ENCODE measurements around the gene HAPSTR1. TPM values are rescaled to one million over a fixed set of nuclear protein-coding genes. Genes with fewer than 3 reads are reported as not detected.
"Not testable (repeated sequence)": the region's sequence is repeated elsewhere in the genome, so short reads cannot be mapped to it uniquely, and the experiment has no call there.

Gene HAPSTR1
- polyA plus RNA-seq, 1 donor (not counting 4 experiments of a cell fraction or from before 2014, with no cell fraction given): 46.5 TPM

DNA sequence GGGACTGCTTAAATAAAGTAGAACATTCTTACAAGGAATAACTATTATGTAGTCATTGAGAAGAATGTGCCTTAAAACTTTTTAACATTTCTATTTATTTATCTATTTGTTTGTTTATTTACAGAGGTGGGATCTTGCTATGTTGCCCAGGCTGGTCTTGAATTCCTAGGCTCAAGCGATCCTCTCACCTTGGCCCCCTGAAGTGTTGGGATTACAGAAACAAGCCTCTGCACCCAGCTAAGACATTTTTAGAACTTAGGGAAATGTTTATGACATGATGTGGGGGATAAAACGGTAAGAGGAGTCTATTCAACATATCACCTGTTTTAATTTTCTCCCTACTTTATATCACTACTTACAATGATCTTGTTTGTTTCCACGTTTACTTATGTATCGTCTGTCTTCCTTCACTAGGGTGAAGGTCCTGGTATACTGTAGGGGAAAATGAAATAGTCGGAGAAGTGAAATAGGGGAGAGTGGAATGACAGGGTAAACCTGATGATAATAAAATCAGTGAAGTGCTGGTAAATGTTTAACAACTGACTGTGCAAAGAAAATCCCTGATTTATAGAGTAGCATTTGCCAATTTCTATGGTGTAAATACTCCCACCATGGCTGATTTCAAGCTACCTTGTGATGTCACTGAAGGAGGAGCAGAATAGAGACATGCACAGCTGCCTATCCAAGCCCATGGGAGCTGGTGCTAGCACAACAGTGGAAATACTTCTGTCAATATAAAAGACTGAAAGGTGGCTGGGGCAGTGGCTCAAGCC lies 16.0 kb upstream of the HAPSTR1 start:
- Histone ChIP-seq H3K36me3 (ENCODE audit: control insufficient read depth in 2 of 2, extremely low read depth in 1 of 2, insufficient read depth in 2 of 2, low read length in 2 of 2) (no peaks in the 10 kb centered on the region), H3K4me2 (ENCODE audit: control insufficient read depth, extremely low read depth, insufficient read depth, low read depth, low read length) (no peak overlapping the region), H4K20me1 (ENCODE audit: control insufficient read depth, extremely low read depth, insufficient read depth, low read length) (no peaks in the 10 kb centered on the region), H3K27me3 (ENCODE audit: control insufficient read depth, extremely low read depth, insufficient read depth, low read length) (no peaks in the 10 kb centered on the region), H3K27ac (ENCODE audit: control insufficient read depth, insufficient read depth, low read length) (no peak overlapping the region), H3K4me1 (ENCODE audit: control insufficient read depth, extremely low read depth, insufficient read depth, low read length) (peaks cover 43% of the 10 kb centered on the region), H3K79me2 (ENCODE audit: control insufficient read depth, insufficient read depth, low read length) (no peaks in the 10 kb centered on the region), H3K9me1 (ENCODE audit: control insufficient read depth, extremely low read depth, insufficient read depth, low read length) (no peaks in the 10 kb centered on the region), H3K9me3 (ENCODE audit: control insufficient read depth, low read depth, low read length) (no peaks in the 10 kb centered on the region), H3K4me3 (ENCODE audit: control insufficient read depth in 2 of 3, extremely low read depth in 1 of 3, insufficient read depth in 2 of 3, low read depth in 1 of 3, low read length in 3 of 3) (no peak overlapping the region), H3K9ac (ENCODE audit: control insufficient read depth, extremely low read depth, insufficient read depth, low read length) (no peak overlapping the region), H2AFZ (ENCODE audit: control insufficient read depth, low read length) (no peak overlapping the region)
- FAIRE-seq: no peak
- DNase-seq (ENCODE audit: low read depth, low spot score): no peak
- TF ChIP-seq, protein P1, sequence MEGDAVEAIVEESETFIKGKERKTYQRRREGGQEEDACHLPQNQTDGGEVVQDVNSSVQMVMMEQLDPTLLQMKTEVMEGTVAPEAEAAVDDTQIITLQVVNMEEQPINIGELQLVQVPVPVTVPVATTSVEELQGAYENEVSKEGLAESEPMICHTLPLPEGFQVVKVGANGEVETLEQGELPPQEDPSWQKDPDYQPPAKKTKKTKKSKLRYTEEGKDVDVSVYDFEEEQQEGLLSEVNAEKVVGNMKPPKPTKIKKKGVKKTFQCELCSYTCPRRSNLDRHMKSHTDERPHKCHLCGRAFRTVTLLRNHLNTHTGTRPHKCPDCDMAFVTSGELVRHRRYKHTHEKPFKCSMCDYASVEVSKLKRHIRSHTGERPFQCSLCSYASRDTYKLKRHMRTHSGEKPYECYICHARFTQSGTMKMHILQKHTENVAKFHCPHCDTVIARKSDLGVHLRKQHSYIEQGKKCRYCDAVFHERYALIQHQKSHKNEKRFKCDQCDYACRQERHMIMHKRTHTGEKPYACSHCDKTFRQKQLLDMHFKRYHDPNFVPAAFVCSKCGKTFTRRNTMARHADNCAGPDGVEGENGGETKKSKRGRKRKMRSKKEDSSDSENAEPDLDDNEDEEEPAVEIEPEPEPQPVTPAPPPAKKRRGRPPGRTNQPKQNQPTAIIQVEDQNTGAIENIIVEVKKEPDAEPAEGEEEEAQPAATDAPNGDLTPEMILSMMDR (optimal IDR thresholded peaks at IDR 0.05 in 1 of 3, IDR thresholded peaks at IDR 0.05 in 1 of 3, conservative IDR thresholded peaks at IDR 0.05 in 1 of 3; ENCODE audit: extremely low read depth in 1 of 3, insufficient read depth in 2 of 3, low read length in 3 of 3): no peak
- TF ChIP-seq EZH2 (IDR thresholded peaks at IDR 0.05; ENCODE audit: low read length): no peak
- dilution Hi-C loops (cut with MboI; ENCODE audit: extremely low pct_ligation_motif_present, low sequenced_read_pairs): no loop called here

DNA sequence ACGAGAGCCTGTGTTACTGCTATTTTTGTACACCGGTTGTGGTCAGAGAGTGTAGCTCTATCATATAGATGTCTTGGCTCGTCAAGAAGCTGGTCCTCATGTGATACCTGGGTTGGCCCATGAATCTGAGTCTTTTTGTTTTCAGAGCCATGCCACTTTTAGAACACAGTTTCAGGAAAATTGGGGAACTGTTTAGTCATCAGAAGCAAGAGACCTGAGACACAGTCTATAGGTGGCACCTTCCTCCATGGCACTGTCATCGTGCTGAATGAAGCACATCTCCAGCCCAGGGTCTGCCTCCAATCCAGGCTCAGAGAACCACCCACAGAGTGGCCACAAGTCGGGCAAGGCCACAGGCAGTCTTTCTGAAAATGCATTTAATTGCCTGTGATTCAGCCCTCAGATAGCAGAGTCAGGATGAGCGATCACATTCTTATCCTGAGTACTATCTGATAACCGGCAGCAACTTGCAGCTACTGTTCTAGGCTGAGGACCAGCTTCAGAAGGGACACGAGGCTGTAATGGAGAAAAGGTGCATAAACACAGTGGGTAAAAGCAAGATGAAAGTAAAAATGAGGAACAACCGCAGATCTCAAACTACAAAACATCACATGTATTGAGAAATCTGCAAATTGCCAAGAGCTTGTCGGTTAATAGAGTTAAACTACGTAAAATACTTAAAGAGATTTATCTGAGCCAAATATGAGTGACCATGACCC lies 14.2 kb upstream of the HAPSTR1 start:
- H3K9me1 ChIP-seq (ENCODE audit: control insufficient read depth, extremely low read depth, insufficient read depth, low read length): no peaks in the 10 kb centered on the region
- H3K4me3 ChIP-seq (ENCODE audit: control insufficient read depth in 2 of 3, extremely low read depth in 1 of 3, insufficient read depth in 2 of 3, low read depth in 1 of 3, low read length in 3 of 3): no peak overlapping the region
- H3K4me2 ChIP-seq (ENCODE audit: control insufficient read depth, extremely low read depth, insufficient read depth, low read depth, low read length): peak overlapping the region; percentile 50
- peak overlapping the region; percentile 70 for H3K27ac ChIP-seq (ENCODE audit: control insufficient read depth, insufficient read depth, low read length)
- H3K36me3 ChIP-seq (ENCODE audit: control insufficient read depth in 2 of 2, extremely low read depth in 1 of 2, insufficient read depth in 2 of 2, low read length in 2 of 2): no peaks in the 10 kb centered on the region
- no peaks in the 10 kb centered on the region for H3K9me3 ChIP-seq (ENCODE audit: control insufficient read depth, low read depth, low read length)
- no peaks in the 10 kb centered on the region for H3K27me3 ChIP-seq (ENCODE audit: control insufficient read depth, extremely low read depth, insufficient read depth, low read length)
- peaks cover 37% of the 10 kb centered on the region for H3K4me1 ChIP-seq (ENCODE audit: control insufficient read depth, extremely low read depth, insufficient read depth, low read length)
- dilution Hi-C loops (cut with MboI; ENCODE audit: extremely low pct_ligation_motif_present, low sequenced_read_pairs): no loop called here
- no peaks in the 10 kb centered on the region for H4K20me1 ChIP-seq (ENCODE audit: control insufficient read depth, extremely low read depth, insufficient read depth, low read length)
- H3K79me2 ChIP-seq (ENCODE audit: control insufficient read depth, insufficient read depth, low read length): no peaks in the 10 kb centered on the region
- no peak overlapping the region for H2AFZ ChIP-seq (ENCODE audit: control insufficient read depth, low read length)
- no peak for DNase-seq (ENCODE audit: low read depth, low spot score)
- TF ChIP-seq, protein P1 (optimal IDR thresholded peaks at IDR 0.05 in 1 of 3, IDR thresholded peaks at IDR 0.05 in 1 of 3, conservative IDR thresholded peaks at IDR 0.05 in 1 of 3; ENCODE audit: extremely low read depth in 1 of 3, insufficient read depth in 2 of 3, low read length in 3 of 3): peak in 1 of 3 experiments; percentile 48
- TF ChIP-seq EZH2 (IDR thresholded peaks at IDR 0.05; ENCODE audit: low read length): no peak
- FAIRE-seq: peak; percentile 90
- peak overlapping the region; percentile 29 for H3K9ac ChIP-seq (ENCODE audit: control insufficient read depth, extremely low read depth, insufficient read depth, low read length)

DNA sequence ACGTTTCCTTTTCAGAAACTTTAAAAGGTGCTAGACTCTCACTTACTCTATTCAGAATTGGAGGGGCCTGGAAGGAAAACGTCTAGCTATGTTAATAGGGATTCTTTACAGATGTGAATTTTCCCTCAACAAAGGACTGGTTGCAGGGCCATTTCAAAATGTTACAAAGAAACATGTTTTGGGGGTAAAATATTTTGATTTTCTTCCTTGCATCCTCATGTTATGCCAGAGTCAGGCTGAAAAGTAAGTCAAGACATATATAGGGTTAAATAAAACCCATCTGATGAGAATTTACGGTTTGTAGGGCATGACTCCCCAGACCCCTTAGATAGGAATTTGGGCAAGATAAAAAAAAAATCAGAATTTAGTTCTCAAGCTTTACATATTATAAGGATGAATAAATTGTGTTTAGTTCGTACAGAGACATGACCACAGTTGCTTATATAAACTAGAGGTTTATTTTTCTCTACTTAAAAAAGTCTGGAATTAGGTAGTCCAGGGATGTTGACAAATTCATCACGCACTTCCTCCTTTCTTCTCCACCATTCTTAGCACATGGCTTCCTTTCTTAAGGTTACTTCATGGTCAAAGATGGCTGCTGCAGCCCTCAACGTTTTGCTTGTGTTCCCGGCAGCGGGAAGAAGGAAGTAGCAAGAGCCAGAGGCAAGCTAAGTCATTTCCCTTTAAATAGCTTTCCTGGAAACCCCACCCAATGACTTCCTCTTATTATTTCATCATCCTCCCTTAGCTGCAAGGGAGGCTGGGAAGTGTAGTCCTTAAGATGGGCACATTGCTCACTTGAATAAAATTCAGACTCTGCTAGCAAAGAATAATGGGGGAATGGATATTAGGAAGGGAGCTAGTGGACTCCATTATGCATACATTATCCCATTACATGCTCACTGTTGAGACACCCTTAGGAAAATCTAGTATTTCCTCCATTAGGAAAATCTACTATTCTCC lies 12.7 kb upstream of the HAPSTR1 start:
- H3K27me3 ChIP-seq (ENCODE audit: control insufficient read depth, extremely low read depth, insufficient read depth, low read length); DNase-seq (ENCODE audit: low read depth, low spot score); H3K79me2 ChIP-seq (ENCODE audit: control insufficient read depth, insufficient read depth, low read length); dilution Hi-C loops (cut with MboI; ENCODE audit: extremely low pct_ligation_motif_present, low sequenced_read_pairs); H3K4me2 ChIP-seq (ENCODE audit: control insufficient read depth, extremely low read depth, insufficient read depth, low read depth, low read length); H2AFZ ChIP-seq (ENCODE audit: control insufficient read depth, low read length); H4K20me1 ChIP-seq (ENCODE audit: control insufficient read depth, extremely low read depth, insufficient read depth, low read length); H3K4me3 ChIP-seq (ENCODE audit: control insufficient read depth in 2 of 3, extremely low read depth in 1 of 3, insufficient read depth in 2 of 3, low read depth in 1 of 3, low read length in 3 of 3); H3K9me1 ChIP-seq (ENCODE audit: control insufficient read depth, extremely low read depth, insufficient read depth, low read length); H3K9me3 ChIP-seq (ENCODE audit: control insufficient read depth, low read depth, low read length); H3K9ac ChIP-seq (ENCODE audit: control insufficient read depth, extremely low read depth, insufficient read depth, low read length); H3K36me3 ChIP-seq (ENCODE audit: control insufficient read depth in 2 of 2, extremely low read depth in 1 of 2, insufficient read depth in 2 of 2, low read length in 2 of 2): not testable (repeated sequence)
- H3K4me1 ChIP-seq (ENCODE audit: control insufficient read depth, extremely low read depth, insufficient read depth, low read length): peaks cover 24% of the 10 kb centered on the region
- H3K27ac ChIP-seq (ENCODE audit: control insufficient read depth, insufficient read depth, low read length): peak overlapping the region; percentile 45
- FAIRE-seq: peak; percentile 60
